K562 (cell line): Measurements from ENCODE around the gene SNX9. TPM values are rescaled to one million over a fixed set of nuclear protein-coding genes. Genes with fewer than 3 reads are reported as not detected.

ENCODE experiments used
- CEBPB ChIP-seq: fragments of 450-650 bp; IDR thresholded peaks from 2 replicates; pipeline ENCODE4 v1.6.1; 2016; ENCODE audit warnings: missing genetic modification characterization, missing compliant biosample characterization
- CREB1 ChIP-seq, 2 experiments: sonication (generic) in 1 of 2; formaldehyde crosslinking in 1 of 2; IDR thresholded peaks; 2 replicates each; pipeline versions ENCODE4 v1.6.1 to v1.8.0; 2012 to 2022; ENCODE audit warnings: inconsistent platforms in 1 of 2, mild to moderate bottlenecking in 1 of 2, missing genetic modification reagents in 1 of 2, moderate library complexity in 1 of 2
- CREBBP ChIP-seq: IDR thresholded peaks from one replicate; pipeline ENCODE4 v1.6.1; 2012; ENCODE audit warnings: low read depth, mild to moderate bottlenecking, control low read depth, inconsistent platforms, low read length
- CREM ChIP-seq: IDR thresholded peaks from 2 replicates; pipeline ENCODE4 v1.6.1; 2014; ENCODE audit warnings: antibody characterized with exemption, low read depth
- DLX4 ChIP-seq: fragments of 250-450 bp; sonication (Bioruptor Pico); IDR thresholded peaks from 2 replicates; pipeline ENCODE4 v1.6.1; 2021; ENCODE audit warnings: mild to moderate bottlenecking
- FOS ChIP-seq: IDR thresholded peaks from 3 replicates; pipeline ENCODE4 v1.6.1; 2011; ENCODE audit not compliant: insufficient read length; ENCODE audit errors: extremely low read depth
- FOSL1 ChIP-seq: fragments of 200-800 bp; sonication (Bioruptor generic); conservative IDR thresholded peaks from 2 replicates; pipeline ENCODE4 v1.6.1; 2016; ENCODE audit warnings: missing genetic modification characterization, missing compliant biosample characterization
- FOXA1 ChIP-seq: fragments of 450-650 bp; IDR thresholded peaks from 2 replicates; pipeline ENCODE4 v1.6.1; 2016; ENCODE audit warnings: mild to moderate bottlenecking, borderline replicate concordance
- FUS ChIP-seq: fragments of 200-400 bp; formaldehyde crosslinking; optimal IDR thresholded peaks from 2 replicates; pipeline ENCODE3; 2017; ENCODE audit warnings: low read depth, low read length
- GATAD2B ChIP-seq: fragments of 450-650 bp; IDR thresholded peaks from 2 replicates; pipeline ENCODE4 v1.6.1; 2017; ENCODE audit warnings: mild to moderate bottlenecking, borderline replicate concordance
- L3MBTL2 ChIP-seq: fragments of 450-650 bp; IDR thresholded peaks from 2 replicates; pipeline ENCODE4 v1.6.1; 2016; ENCODE audit warnings: mild to moderate bottlenecking, moderate library complexity
- MAFF ChIP-seq: IDR thresholded peaks from 2 replicates; pipeline ENCODE4 v1.6.1; 2012; ENCODE audit warnings: low read length, improper control_type of control experiment
- MAFK ChIP-seq: IDR thresholded peaks from 2 replicates; pipeline ENCODE4 v1.6.1; 2011; ENCODE audit warnings: low read length, improper control_type of control experiment
- MBD1 ChIP-seq: fragments of 250-450 bp; sonication (Bioruptor Pico); IDR thresholded peaks from 2 replicates; pipeline ENCODE4 v1.8.0; 2022; ENCODE audit warnings: inconsistent platforms
- RBM17 ChIP-seq: fragments of 200-400 bp; formaldehyde crosslinking; IDR thresholded peaks from 2 replicates; pipeline ENCODE4 v1.6.1; 2017; ENCODE audit warnings: low read depth, mild to moderate bottlenecking, low read length, borderline replicate concordance
- ZBTB12 ChIP-seq: fragments of 250-450 bp; sonication (Bioruptor Pico); IDR thresholded peaks from 2 replicates; pipeline ENCODE4 v1.4.0; 2020
- ZFP91 ChIP-seq: sonication (generic); formaldehyde crosslinking; IDR thresholded peaks from 2 replicates; pipeline ENCODE4 v1.8.0; 2022; ENCODE audit warnings: mild to moderate bottlenecking, missing genetic modification reagents
- ZMIZ1 ChIP-seq, 2 experiments: fragments of 150-350 bp in 1 of 2; IDR thresholded peaks; 2 replicates each; pipeline ENCODE4 v1.6.1; 2012 to 2016; ENCODE audit warnings: low read depth in 2 of 2, low read length in 2 of 2, mild to moderate bottlenecking in 1 of 2, moderate library complexity in 1 of 2
- ZNF589 ChIP-seq: fragments of 200-800 bp; sonication (Bioruptor generic); IDR thresholded peaks from 2 replicates; pipeline ENCODE4 v1.6.1; 2016; ENCODE audit warnings: low read depth, missing genetic modification characterization, missing compliant biosample characterization
- polyA plus RNA-seq, 8 experiments: library from polyadenylated mRNA; depleted of rRNA in 4 of 8; stranded (reverse) in 5 of 8; unstranded in 3 of 8; fragments of >200 nt; fragmentation: Nextera tagmentation in 2 of 8; fragmentation: Illumina TruSeq in 1 of 8; extraction: Ambion mirVana in 2 of 8; extraction: Trizol in 1 of 8; gene quantifications; 2 replicates each; pipeline versions ENCODE4 v1.2.1 to v1.2.3, GENCODE V29; 2011 to 2014; ENCODE audit warnings: inconsistent platforms in 1 of 8, missing spikeins in 1 of 8
- total RNA-seq, 7 experiments: library from RNA; depleted of rRNA in 6 of 7; stranded (reverse); fragments of >200 nt in 6 of 7; fragmentation: Illumina TruSeq in 2 of 7; extraction: Trizol in 2 of 7; gene quantifications; 2 replicates each; pipeline versions ENCODE4 v1.2.1 to v1.2.3, GENCODE V29; 2011 to 2021; ENCODE audit warnings: low replicate concordance in 1 of 7

The SNX9 gene
- total and polyA plus RNA-seq, 9 of the 15 experiments (the other 6 are each of a cell fraction or from before 2014, with no cell fraction given) = 6.0 to 81.7 (median 57.1) TPM

GRCh38 chr6:157861814-157862213, 38.8 kb downstream of the SNX9 start (continued):
- no peak for TF ChIP-seq ZFP91 (CRISPR knock-in tag)
- no peak for TF ChIP-seq DLX4 (CRISPR knock-in tag)
- no peak for TF ChIP-seq FOXA1
- TF ChIP-seq ZMIZ1 (IDR thresholded peaks at IDR 0.05; ENCODE audit: low read depth in 2 of 2, low read length in 2 of 2) = no peak
- no peak for TF ChIP-seq MAFF
- TF ChIP-seq ZNF589 (CRISPR knock-in tag) = no peak
- TF ChIP-seq FOSL1 (tag) = peak; percentile 92
- TF ChIP-seq L3MBTL2 = no peak
- no peak for TF ChIP-seq RBM17
- TF ChIP-seq CREB1 (IDR thresholded peaks at IDR 0.05) = no peak
- no peak for TF ChIP-seq CREB1 (CRISPR knock-in tag; IDR thresholded peaks at IDR 0.05)
- no peak for TF ChIP-seq CREBBP
- TF ChIP-seq GATAD2B = no peak
- 0 out of 2 replicates have a peak, but pooled peaks have one; percentile 25 for TF ChIP-seq CREM
- TF ChIP-seq FOS = peak; percentile 36
- TF ChIP-seq MBD1 = no peak
- TF ChIP-seq ZBTB12 (CRISPR knock-in tag) = no peak
- TF ChIP-seq FUS = no peak
- TF ChIP-seq MAFK = no peak
- TF ChIP-seq CEBPB (tag) = peak; percentile 93
